GM23338 (cell line): ENCODE results near the gene RPL34. TPM values are rescaled to one million over a fixed set of nuclear protein-coding genes. Genes with fewer than 3 reads are reported as not detected.

Experiments
- ATAC-seq: fragments of 200-7000 bp; cut with Tn5 transposase; 3 replicates; pipeline ENCODE4 v1.9.1; 2020
- DNase-seq: peaks from one replicate; pipeline ENCODE4 v3.0.0-alpha.2; 2015; ENCODE audit warnings: low spot score
- H2AFZ ChIP-seq: fragments of 200-600 bp; sonication (generic); 2 replicates; pipeline ENCODE4 v1.8.0; 2016; ENCODE audit warnings: antibody characterized with exemption, mild to moderate bottlenecking, moderate library complexity
- H3F3A ChIP-seq: fragments of 200-600 bp; sonication (generic); replicated peaks from 2 replicates; pipeline ENCODE4 v1.8.0; 2017; ENCODE audit warnings: antibody characterized with exemption, mixed run types, low read depth
- H3K27ac ChIP-seq: fragments of 200-600 bp; sonication (generic); 2 replicates; pipeline ENCODE4 v1.6.1; 2016; ENCODE audit warnings: low read depth
- H3K27me3 ChIP-seq: fragments of 200-600 bp; sonication (generic); 2 replicates; pipeline ENCODE4 v1.8.0; 2016; ENCODE audit warnings: mild to moderate bottlenecking, mixed run types, moderate library complexity; ENCODE audit not compliant: insufficient read depth
- H3K36me3 ChIP-seq: fragments of 200-600 bp; sonication (generic); 2 replicates; pipeline ENCODE4 v1.8.0; 2016; ENCODE audit warnings: mild to moderate bottlenecking; ENCODE audit not compliant: insufficient read depth
- H3K4me1 ChIP-seq: fragments of 200-600 bp; sonication (generic); 2 replicates; pipeline ENCODE4 v1.8.0; 2016; ENCODE audit warnings: mild to moderate bottlenecking, moderate library complexity; ENCODE audit not compliant: insufficient read depth
- H3K4me2 ChIP-seq: fragments of 200-600 bp; sonication (generic); 2 replicates; pipeline ENCODE4 v1.7.1; 2017; ENCODE audit warnings: mixed run types
- H3K4me3 ChIP-seq: fragments of 200-600 bp; sonication (generic); 2 replicates; pipeline ENCODE4 v1.6.1; 2016; ENCODE audit warnings: mixed run types
- H3K79me2 ChIP-seq: fragments of 200-600 bp; sonication (generic); replicated peaks from 2 replicates; pipeline ENCODE4 v1.8.0; 2017; ENCODE audit warnings: mild to moderate bottlenecking; ENCODE audit not compliant: insufficient read depth
- H3K9me2 ChIP-seq: fragments of 200-600 bp; sonication (generic); 2 replicates; pipeline ENCODE4 v1.8.0; 2017; ENCODE audit not compliant: insufficient read depth
- H4K20me1 ChIP-seq: fragments of 200-600 bp; sonication (generic); replicated peaks from 2 replicates; pipeline ENCODE4 v1.8.0; 2017; ENCODE audit warnings: mild to moderate bottlenecking; ENCODE audit not compliant: insufficient read depth
- H3K27ac Mint-ChIP-seq: 2 replicates; pipeline ENCODE4 v1.8.0; 2020; ENCODE audit warnings: inconsistent platforms, mild to moderate bottlenecking, moderate library complexity, mixed read lengths
- H3K27me3 Mint-ChIP-seq: 3 replicates; pipeline ENCODE4 v1.8.0; 2022; ENCODE audit warnings: low read depth, mild to moderate bottlenecking, moderate library complexity, mixed read lengths, inconsistent platforms; ENCODE audit not compliant: insufficient read depth, poor library complexity
- H3K36me3 Mint-ChIP-seq: 3 replicates; pipeline ENCODE4 v1.8.0; 2021; ENCODE audit warnings: low read depth, mild to moderate bottlenecking, inconsistent platforms, moderate library complexity, mixed read lengths
- H3K4me1 Mint-ChIP-seq: 3 replicates; pipeline ENCODE4 v1.8.0; 2020; ENCODE audit warnings: mild to moderate bottlenecking, inconsistent platforms, mixed read lengths
- H3K4me3 Mint-ChIP-seq: 3 replicates; pipeline ENCODE4 v1.8.0; 2021; ENCODE audit warnings: moderate library complexity, mild to moderate bottlenecking, inconsistent platforms, mixed read lengths
- H3K9me3 Mint-ChIP-seq: 3 replicates; pipeline ENCODE4 v1.8.0; 2020; ENCODE audit warnings: moderate library complexity, mild to moderate bottlenecking, inconsistent platforms, mixed read lengths
- CREB1 ChIP-seq: fragments of 250-450 bp; sonication (Bioruptor Pico); IDR thresholded peaks from 2 replicates; pipeline ENCODE4 v1.5.0; 2020; ENCODE audit warnings: low read depth, mild to moderate bottlenecking, moderate library complexity
- EZH2 ChIP-seq: fragments of 200-600 bp; sonication (generic); IDR thresholded peaks from one replicate; pipeline ENCODE4 v1.8.0; 2017; ENCODE audit warnings: antibody characterized with exemption, mild to moderate bottlenecking, low read depth; ENCODE audit not compliant: unreplicated experiment
- EZH2phosphoT487 ChIP-seq: fragments of 200-600 bp; sonication (generic); IDR thresholded peaks from one replicate; pipeline ENCODE4 v1.8.1; 2018; ENCODE audit warnings: antibody characterized with exemption; ENCODE audit not compliant: unreplicated experiment
- JUNB ChIP-seq: IDR thresholded peaks from one replicate; pipeline ENCODE4 v1.6.1; 2016; ENCODE audit warnings: antibody characterized with exemption; ENCODE audit not compliant: unreplicated experiment
- NANOG ChIP-seq: IDR thresholded peaks from 2 replicates; pipeline ENCODE4 v1.6.1; 2016; ENCODE audit warnings: antibody characterized with exemption, borderline replicate concordance
- POLR2AphosphoS5 ChIP-seq: IDR thresholded peaks from 2 replicates; pipeline ENCODE4 v1.6.1; 2016; ENCODE audit warnings: antibody characterized with exemption, low read depth
- STAT1 ChIP-seq: IDR thresholded peaks from one replicate; pipeline ENCODE4 v1.6.1; 2016; ENCODE audit warnings: antibody characterized with exemption; ENCODE audit not compliant: unreplicated experiment
- ZNF114 ChIP-seq: fragments of 250-450 bp; sonication (Bioruptor Pico); IDR thresholded peaks from 2 replicates; pipeline ENCODE4 v1.5.0; 2020; ENCODE audit warnings: mild to moderate bottlenecking, moderate library complexity
- ZNF331 ChIP-seq: fragments of 250-450 bp; sonication (Bioruptor Pico); IDR thresholded peaks from 2 replicates; pipeline ENCODE4 v1.5.0; 2020; ENCODE audit warnings: low read depth, mild to moderate bottlenecking, moderate library complexity
- polyA plus RNA-seq: library from polyadenylated mRNA; unstranded; fragments of >200 nt; fragmentation: Nextera tagmentation; extraction: Ambion mirVana; gene quantifications from 2 replicates; pipeline ENCODE4 v1.2.1, GENCODE V29; 2016
- total RNA-seq: library from RNA; depleted of rRNA; stranded (reverse); fragments of >200 nt; shearing (Covaris generic); gene quantifications from 2 replicates; pipeline ENCODE4 v1.2.3, GENCODE V29; 2014
- TF ChIP-seq, protein P1 (sequence below): IDR thresholded peaks from one replicate; pipeline ENCODE4 v1.6.1; 2018; ENCODE audit warnings: antibody characterized with exemption; ENCODE audit not compliant: unreplicated experiment
- TF ChIP-seq, protein P2 (sequence below): fragments of 250-450 bp; sonication (Bioruptor Pico); IDR thresholded peaks from 2 replicates; pipeline ENCODE4 v1.5.0; 2020; ENCODE audit warnings: mild to moderate bottlenecking, moderate library complexity
- TF ChIP-seq, protein P3 (sequence below), 2 experiments: fragments of 200-600 bp in 1 of 2; sonication (generic) in 1 of 2; conservative IDR thresholded peaks; 2 replicates each; pipeline versions ENCODE4 v1.5.1 to v1.6.1; 2016 to 2017; ENCODE audit warnings: antibody characterized with exemption in 2 of 2, low read depth in 2 of 2, mild to moderate bottlenecking in 2 of 2, moderate library complexity in 1 of 2
- TF ChIP-seq, protein P4 (sequence below): IDR thresholded peaks from 2 replicates; pipeline ENCODE4 v1.6.1; 2016; ENCODE audit warnings: antibody characterized with exemption

RPL34 gene
- total and polyA plus RNA-seq, 2 experiments from 2014 or later: 785 to 2,566 TPM

DNA sequence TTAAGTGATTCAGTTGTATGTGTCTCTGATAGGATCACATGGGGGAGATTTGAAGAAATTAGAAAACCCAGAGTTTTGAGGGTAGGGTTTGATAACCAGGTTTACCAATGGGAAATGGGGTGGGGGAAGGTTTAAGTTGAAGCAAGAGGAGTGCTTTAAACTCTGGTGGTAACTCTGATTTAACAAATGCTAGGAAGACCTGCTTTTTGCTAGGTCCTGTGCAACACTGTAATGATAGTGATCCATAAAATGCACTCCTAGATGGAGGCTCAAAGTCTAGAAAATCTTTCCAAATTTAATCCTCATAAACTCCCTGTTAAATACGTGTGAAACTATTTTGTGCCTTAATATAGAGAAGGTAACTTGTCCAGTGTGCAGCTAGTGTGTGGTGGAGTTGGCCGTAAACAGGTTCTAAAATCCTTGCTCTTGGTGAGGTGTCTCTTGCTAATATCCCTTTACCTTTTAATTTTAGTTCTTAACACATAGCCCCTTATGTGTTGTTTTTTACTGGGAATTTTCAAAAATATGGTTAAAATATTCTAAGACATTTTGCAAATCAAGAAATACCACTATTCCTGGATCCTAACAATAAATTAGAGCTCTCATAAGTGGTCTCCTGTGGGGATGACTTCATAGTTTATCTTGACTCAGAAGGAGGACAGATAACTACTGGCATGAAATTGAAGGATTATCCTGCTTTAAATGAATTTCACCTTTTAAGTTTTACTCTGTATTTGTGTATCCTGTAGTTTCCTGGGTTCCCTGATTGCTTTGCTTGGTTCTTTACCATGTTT is 4.1 kb downstream of the RPL34 start:
- Histone ChIP-seq H2AFZ (no peak overlapping the region), H3K36me3 (peaks cover 67% of the 10 kb centered on the region), H3K27me3 (no peaks in the 10 kb centered on the region), H3K4me2 (no peak overlapping the region), H3K27ac (peak overlapping the region; percentile 67), H3K9me2 (no peaks in the 10 kb centered on the region), H3K79me2 (peaks cover 52% of the 10 kb centered on the region), H3K4me1 (peaks cover 22% of the 10 kb centered on the region), H3K4me3 (peak overlapping the region; percentile 94), H4K20me1 (peaks cover 49% of the 10 kb centered on the region), H3F3A (peaks cover 13% of the 10 kb centered on the region)
- Mint-ChIP-seq H3K27me3 (no peaks in the 10 kb centered on the region), H3K36me3 (peaks cover 86% of the 10 kb centered on the region), H3K4me1 (peaks cover 17% of the 10 kb centered on the region), H3K27ac (peak overlapping the region; percentile 59), H3K9me3 (peaks cover 4% of the 10 kb centered on the region; the same call in 2 of the 3 replicates), H3K4me3 (peak overlapping the region; percentile 94)
- no peak for ATAC-seq
- no peak for DNase-seq
- no peak for TF ChIP-seq ZNF114 (CRISPR knock-in tag)
- no peak for TF ChIP-seq STAT1
- TF ChIP-seq ZNF331: no peak
- TF ChIP-seq NANOG: no peak
- no peak for TF ChIP-seq JUNB
- TF ChIP-seq, protein P1, sequence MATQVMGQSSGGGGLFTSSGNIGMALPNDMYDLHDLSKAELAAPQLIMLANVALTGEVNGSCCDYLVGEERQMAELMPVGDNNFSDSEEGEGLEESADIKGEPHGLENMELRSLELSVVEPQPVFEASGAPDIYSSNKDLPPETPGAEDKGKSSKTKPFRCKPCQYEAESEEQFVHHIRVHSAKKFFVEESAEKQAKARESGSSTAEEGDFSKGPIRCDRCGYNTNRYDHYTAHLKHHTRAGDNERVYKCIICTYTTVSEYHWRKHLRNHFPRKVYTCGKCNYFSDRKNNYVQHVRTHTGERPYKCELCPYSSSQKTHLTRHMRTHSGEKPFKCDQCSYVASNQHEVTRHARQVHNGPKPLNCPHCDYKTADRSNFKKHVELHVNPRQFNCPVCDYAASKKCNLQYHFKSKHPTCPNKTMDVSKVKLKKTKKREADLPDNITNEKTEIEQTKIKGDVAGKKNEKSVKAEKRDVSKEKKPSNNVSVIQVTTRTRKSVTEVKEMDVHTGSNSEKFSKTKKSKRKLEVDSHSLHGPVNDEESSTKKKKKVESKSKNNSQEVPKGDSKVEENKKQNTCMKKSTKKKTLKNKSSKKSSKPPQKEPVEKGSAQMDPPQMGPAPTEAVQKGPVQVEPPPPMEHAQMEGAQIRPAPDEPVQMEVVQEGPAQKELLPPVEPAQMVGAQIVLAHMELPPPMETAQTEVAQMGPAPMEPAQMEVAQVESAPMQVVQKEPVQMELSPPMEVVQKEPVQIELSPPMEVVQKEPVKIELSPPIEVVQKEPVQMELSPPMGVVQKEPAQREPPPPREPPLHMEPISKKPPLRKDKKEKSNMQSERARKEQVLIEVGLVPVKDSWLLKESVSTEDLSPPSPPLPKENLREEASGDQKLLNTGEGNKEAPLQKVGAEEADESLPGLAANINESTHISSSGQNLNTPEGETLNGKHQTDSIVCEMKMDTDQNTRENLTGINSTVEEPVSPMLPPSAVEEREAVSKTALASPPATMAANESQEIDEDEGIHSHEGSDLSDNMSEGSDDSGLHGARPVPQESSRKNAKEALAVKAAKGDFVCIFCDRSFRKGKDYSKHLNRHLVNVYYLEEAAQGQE: no peak
- TF ChIP-seq, protein P2, sequence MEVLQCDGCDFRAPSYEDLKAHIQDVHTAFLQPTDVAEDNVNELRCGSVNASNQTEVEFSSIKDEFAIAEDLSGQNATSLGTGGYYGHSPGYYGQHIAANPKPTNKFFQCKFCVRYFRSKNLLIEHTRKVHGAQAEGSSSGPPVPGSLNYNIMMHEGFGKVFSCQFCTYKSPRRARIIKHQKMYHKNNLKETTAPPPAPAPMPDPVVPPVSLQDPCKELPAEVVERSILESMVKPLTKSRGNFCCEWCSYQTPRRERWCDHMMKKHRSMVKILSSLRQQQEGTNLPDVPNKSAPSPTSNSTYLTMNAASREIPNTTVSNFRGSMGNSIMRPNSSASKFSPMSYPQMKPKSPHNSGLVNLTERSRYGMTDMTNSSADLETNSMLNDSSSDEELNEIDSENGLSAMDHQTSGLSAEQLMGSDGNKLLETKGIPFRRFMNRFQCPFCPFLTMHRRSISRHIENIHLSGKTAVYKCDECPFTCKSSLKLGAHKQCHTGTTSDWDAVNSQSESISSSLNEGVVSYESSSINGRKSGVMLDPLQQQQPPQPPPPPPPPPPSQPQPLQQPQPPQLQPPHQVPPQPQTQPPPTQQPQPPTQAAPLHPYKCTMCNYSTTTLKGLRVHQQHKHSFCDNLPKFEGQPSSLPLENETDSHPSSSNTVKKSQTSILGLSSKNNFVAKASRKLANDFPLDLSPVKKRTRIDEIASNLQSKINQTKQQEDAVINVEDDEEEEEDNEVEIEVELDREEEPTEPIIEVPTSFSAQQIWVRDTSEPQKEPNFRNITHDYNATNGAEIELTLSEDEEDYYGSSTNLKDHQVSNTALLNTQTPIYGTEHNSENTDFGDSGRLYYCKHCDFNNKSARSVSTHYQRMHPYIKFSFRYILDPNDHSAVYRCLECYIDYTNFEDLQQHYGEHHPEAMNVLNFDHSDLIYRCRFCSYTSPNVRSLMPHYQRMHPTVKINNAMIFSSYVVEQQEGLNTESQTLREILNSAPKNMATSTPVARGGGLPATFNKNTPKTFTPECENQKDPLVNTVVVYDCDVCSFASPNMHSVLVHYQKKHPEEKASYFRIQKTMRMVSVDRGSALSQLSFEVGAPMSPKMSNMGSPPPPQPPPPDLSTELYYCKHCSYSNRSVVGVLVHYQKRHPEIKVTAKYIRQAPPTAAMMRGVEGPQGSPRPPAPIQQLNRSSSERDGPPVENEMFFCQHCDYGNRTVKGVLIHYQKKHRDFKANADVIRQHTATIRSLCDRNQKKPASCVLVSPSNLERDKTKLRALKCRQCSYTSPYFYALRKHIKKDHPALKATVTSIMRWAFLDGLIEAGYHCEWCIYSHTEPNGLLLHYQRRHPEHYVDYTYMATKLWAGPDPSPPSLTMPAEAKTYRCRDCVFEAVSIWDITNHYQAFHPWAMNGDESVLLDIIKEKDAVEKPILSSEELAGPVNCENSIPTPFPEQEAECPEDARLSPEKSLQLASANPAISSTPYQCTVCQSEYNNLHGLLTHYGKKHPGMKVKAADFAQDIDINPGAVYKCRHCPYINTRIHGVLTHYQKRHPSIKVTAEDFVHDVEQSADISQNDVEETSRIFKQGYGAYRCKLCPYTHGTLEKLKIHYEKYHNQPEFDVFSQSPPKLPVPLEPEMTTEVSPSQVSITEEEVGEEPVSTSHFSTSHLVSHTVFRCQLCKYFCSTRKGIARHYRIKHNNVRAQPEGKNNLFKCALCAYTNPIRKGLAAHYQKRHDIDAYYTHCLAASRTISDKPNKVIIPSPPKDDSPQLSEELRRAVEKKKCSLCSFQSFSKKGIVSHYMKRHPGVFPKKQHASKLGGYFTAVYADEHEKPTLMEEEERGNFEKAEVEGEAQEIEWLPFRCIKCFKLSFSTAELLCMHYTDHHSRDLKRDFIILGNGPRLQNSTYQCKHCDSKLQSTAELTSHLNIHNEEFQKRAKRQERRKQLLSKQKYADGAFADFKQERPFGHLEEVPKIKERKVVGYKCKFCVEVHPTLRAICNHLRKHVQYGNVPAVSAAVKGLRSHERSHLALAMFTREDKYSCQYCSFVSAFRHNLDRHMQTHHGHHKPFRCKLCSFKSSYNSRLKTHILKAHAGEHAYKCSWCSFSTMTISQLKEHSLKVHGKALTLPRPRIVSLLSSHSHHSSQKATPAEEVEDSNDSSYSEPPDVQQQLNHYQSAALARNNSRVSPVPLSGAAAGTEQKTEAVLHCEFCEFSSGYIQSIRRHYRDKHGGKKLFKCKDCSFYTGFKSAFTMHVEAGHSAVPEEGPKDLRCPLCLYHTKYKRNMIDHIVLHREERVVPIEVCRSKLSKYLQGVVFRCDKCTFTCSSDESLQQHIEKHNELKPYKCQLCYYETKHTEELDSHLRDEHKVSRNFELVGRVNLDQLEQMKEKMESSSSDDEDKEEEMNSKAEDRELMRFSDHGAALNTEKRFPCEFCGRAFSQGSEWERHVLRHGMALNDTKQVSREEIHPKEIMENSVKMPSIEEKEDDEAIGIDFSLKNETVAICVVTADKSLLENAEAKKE (CRISPR knock-in tag): no peak
- no peak for TF ChIP-seq EZH2phosphoT487
- TF ChIP-seq CREB1: no peak
- TF ChIP-seq, protein P3, sequence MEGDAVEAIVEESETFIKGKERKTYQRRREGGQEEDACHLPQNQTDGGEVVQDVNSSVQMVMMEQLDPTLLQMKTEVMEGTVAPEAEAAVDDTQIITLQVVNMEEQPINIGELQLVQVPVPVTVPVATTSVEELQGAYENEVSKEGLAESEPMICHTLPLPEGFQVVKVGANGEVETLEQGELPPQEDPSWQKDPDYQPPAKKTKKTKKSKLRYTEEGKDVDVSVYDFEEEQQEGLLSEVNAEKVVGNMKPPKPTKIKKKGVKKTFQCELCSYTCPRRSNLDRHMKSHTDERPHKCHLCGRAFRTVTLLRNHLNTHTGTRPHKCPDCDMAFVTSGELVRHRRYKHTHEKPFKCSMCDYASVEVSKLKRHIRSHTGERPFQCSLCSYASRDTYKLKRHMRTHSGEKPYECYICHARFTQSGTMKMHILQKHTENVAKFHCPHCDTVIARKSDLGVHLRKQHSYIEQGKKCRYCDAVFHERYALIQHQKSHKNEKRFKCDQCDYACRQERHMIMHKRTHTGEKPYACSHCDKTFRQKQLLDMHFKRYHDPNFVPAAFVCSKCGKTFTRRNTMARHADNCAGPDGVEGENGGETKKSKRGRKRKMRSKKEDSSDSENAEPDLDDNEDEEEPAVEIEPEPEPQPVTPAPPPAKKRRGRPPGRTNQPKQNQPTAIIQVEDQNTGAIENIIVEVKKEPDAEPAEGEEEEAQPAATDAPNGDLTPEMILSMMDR (conservative IDR thresholded peaks at IDR 0.05; ENCODE audit: low read depth in 2 of 2): no peak
- no peak for TF ChIP-seq POLR2AphosphoS5
- TF ChIP-seq, protein P4, sequence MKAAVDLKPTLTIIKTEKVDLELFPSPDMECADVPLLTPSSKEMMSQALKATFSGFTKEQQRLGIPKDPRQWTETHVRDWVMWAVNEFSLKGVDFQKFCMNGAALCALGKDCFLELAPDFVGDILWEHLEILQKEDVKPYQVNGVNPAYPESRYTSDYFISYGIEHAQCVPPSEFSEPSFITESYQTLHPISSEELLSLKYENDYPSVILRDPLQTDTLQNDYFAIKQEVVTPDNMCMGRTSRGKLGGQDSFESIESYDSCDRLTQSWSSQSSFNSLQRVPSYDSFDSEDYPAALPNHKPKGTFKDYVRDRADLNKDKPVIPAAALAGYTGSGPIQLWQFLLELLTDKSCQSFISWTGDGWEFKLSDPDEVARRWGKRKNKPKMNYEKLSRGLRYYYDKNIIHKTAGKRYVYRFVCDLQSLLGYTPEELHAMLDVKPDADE: no peak
- TF ChIP-seq EZH2: no peak
